GM18909 (cell line): Measurements from ENCODE around the gene SCN11A.

Experiments used
- ATAC-seq: cut with Tn5 transposase; IDR thresholded peaks from one replicate; pipeline ENCODE4 v1.9.1; 2021; ENCODE audit warnings: mild to moderate bottlenecking; ENCODE audit not compliant: unreplicated experiment, poor library complexity

Gene SCN11A

DNA sequence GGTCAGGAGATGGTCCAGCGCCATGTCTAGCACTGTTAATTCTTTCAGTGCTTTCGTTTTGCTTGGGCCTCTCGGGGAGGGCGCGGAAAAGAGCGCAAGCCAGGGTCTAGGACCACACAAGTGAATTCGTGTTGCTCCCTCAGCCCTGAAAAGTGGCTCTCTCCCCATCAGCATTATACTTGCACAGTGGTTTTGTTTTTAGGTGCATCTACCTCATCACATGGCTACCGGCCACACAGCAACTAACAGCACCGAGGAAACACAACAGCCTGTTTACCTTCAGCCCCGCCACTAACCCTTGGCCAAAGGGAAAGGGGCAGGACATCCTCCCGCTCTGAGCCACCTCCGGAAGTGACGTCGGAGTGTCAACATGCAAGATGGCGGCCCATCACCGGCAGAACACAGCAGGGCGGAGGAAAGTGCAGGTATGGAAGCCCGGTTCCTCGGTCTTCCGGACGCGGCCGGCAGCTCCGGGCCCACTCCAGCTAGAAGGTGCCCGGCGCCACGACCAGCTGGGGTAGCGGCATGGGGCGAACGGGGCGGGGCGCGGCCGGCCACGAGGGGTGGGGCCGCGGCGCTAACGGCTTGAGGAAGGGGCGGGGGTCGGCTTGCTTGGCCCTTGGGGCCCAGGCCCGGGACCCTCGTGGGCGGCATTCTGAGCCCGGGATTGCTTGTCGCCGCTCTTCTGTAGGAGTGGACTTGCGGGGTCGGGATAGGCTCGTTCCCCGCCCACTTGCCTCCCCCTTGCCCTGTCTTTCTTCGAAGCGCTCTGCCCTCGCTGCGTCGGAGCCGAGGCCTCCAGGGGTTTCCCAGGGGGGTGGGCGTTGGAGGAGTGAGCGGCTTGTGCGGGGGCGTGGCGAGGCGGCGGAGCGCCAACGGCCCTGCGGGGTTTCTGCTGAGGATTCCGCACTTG, at the start of gene SCN11A, which contains the start of gene WDR48:
SCN11A (minus strand) TSS at position 296 of the 913 bp plus-strand sequence. CDS start 101,582 bp downstream, outside the sequence.
WDR48 (plus strand) TSS at position 368 of the 913 bp plus-strand sequence; CDS start at position 378, 10 bp downstream.
- peak; percentile 99 for ATAC-seq

DNA sequence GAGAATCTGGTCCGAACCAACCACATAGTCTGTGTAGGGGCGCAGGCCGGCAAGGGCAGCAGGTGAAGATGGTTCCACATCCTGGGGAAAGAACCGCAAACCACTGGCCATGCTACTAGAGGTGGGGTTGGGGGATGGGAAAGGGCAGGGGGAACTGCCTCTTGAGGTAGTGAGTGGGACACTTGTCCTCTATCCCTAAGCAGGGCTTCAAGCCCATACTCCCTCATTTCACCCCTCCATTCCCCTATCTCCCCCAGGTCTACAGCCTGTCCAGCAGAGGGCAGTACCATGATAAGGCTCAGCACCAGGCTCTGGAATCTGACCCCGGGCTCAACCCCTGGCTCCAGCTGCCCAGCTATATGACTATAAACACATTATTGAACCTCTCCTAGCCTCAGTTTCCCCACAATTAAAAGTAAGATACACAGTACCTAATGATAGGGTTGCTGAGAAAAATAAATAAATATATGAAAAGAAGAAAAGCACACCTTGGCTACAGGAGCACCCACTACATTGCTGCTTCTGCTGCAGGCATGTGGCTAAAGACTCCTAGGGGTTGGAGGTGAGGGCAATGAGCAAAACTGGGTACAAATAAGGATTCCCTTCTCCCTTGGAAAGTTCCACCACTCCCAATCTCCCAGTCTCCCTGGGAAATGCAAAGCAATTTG, 49.4 kb upstream of the SCN11A start:
- ATAC-seq: peak; percentile 72

DNA sequence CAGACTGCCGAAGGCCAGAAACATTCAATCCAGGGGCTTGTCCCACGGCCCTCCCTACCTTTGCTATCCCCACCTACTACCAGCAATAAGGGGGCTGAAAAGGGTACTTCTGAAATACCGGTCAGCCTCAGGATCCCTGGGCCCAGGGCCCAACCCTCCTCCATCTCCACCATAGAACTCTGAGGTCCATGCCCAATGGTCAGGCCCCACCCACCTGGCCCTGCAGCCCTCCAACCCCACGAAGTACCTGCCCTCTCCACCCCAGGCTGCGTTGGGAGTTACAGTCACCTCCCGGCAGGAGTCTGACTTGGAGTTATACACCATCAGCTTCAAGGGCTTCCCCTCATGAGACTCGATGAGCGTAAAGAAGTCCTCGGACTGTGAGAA, 48.7 kb upstream of the SCN11A start:
- ATAC-seq: no peak

DNA sequence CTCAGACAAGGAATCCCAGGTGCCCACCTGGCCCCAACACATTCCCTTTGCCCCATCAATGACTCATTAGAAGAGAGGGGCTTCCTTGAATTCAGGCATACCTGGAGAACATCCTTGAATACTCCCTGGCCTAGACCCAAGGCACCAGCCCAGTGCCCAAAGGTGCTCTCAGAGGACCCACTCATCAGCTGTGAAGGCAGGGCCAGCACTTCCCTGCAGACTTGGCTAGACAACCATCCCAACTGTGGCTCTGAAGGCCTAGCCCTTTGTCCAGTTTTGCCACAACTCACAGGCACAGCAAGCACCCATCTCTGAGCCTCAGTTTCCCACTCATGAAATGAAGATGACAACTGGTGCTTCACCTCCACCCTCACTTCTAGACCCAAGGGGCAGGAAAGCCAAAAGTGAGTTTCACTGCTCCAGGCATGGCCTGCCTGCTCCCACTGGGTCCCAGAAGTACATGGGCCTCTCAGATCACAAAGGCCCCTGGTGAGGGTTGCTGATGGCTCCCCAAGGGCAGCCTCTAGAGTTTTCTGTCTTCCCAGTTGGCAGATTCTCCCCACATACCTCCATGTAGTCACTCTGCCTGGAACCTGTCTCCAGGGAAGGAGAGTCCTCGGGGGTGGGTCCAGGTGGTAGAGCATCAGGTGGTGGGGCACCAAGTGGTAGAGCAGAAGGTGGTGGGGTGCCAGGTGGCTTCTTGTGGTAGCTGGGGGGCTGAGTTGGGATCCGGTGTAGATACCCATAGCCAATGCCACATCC, 48.2 kb upstream of the SCN11A start:
- no peak for ATAC-seq

DNA sequence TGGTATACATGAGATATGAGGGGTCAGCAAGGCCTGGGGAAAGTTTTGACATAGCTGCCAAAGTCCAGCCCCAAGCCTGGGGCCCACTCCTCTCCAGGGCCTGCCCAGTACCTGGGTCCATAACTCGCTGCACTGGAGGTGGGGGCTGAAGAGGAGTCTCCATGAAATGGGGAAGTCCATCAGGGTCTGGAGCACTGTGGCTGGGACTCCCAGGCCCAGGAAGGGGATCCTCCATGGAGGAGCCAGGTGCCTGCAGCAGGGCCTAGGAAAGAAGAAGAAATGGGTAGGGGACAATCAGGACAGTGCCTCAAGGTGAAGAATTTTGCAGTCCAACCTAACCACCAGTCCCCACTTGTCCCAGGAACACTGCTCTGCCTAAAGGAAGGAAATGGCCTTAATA, 47.5 kb upstream of the SCN11A start:
- no peak for ATAC-seq

DNA sequence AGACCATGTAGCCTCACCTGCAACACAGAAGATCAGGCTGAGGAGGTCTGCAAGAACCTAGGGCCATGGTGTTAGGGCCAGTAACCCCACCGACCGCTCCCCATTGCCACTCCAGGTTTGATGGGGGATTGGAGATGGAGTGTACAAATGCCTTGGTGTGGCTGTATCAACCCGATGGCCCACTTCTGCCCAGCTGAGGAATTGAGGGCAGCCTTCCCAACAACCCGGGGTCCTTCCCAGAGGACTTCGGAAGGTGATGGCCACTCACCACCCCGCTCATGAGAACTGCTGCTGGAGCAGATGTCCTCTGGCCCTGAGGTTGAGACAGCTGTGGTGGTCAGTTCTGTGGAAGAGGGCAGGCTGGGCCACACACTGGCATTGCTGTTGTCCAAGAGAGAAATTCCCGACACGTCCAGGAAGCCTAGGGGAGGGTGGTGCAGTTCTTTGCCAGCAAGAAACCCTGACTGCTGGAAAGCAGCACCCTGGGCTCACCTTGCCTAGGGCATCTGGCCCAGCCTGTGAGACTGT, 46.8 kb upstream of the SCN11A start:
- no peak for ATAC-seq

DNA sequence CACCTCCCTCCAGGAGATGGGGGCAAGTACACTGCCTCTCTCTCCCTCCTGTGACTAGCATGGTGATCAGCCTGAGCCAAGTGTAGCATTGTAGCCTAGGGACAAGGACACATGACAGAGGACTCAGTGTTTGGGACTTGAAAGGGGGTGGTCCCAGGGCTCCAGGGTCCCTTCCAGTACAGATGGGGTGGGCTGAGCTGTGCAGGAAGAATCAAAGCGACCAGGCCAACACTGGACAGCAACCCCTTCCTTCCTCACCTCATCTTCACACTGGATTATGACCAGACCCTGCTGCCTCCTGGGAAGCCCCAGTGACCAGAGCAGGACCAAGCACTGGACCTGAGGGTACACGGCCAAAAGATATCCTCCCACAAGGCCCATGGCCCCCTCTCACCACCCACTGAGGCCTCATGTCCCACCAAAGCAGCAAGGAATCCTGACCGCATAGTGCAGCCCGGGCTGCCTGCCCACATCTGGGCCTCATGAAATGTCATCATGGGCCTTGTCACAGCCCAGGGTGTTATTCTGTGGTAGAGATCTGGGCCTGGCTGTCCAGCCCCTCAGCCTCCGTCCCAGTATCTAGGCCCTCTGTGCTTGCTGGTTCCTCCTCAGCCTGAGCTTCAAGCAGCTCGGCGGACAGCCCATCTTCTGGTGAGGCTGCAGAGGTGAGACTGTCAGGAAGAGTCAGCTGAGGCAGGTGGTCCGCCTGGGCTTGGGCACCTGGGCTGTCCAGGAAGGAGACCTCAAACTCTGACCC, 46.1 kb upstream of the SCN11A start:
- no peak for ATAC-seq

DNA sequence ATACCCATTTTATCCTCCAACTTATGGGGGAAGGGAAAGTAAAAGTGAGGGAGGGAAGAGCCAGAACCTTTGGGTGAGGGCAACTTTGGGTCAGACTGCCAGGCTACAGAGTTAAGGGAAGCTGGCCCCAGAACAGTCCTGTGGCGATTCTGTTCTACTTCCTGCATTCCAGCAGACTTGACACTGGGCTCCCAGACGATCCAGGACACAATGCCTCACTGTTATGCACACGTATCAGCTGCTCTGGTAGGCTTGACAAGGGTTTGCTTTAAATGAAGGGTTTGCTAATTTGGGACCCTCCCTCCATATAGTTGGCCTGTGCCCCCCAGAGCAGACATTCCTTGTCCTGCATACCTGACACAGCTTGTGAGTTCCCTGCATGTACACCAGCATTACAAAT, 45.0 kb upstream of the SCN11A start:
- no peak for ATAC-seq

DNA sequence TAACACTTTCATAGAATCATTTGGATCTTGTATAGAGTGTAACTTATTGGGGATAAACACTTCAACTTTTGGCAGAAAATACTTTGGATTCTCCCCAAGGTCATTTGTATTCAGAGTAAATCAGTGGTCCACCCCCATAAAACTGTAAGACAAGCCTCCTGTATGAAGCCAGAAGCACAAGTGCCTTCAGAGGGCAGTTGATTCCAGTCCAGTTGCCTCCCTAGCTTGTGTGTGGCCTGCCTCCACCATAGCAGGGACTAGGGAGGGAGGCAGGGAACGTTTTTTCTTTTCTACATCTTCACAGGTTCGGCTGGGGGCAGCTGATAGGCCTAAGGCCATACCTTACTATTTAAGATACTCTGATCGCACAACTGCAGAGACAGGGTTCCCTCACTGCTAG, 44.0 kb upstream of the SCN11A start:
- no peak for ATAC-seq

DNA sequence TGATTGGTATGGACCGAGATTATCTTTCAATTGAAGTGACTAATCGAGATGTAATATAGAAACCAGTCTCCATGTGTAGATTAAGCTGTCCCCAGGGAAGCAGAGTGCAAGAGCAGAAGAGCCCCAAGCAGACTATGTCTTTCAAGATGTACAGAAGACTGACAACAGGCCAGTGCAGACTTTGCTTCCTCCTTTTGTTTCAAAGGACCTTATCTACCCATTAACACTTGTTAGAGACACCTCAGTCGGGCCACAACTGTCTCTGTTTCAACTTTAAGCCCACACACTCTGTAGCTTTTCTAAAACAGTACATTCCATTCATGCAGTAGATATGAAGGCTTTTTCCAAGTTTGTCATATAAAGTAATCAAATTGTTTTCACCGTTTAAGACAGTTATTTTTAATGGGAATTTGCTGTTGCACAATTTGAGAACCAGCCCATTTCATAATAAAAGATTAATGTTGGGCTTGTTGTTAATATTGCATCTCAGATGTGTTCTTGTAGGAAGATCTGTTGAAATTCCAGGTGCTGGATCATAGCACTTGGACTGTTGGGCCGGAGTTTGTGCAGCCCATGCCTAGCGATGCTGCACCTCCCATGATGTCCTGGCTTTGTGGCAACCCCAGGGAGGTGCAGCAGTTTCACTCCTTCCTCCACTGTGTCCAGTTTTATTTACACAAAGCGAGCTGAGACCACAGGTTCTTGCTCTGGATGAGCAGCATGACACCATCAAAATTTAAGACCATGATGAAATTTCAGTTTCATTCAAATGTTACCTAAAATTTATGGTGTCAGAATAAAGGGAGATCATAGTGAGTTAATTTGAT, 43.3 kb upstream of the SCN11A start:
- no peak for ATAC-seq

DNA sequence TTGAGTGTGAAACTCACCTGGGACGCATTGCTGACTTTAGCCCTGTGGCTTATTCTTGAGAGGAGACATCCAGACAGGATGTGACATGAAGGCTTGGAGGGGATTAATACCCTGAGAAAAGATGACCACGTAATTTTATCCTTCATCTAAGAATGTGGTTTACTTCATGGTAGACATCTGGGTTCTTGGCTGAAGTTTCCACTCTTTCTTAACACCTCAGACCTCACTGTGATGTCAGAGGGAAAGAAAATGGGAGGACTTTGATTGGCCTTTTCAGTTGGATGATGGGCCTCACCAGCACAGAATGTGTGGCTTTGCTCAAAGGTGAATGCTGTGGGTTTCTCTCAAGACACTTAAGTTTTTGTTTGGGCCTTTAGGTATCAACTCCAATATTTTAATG, 39.2 kb upstream of the SCN11A start:
- no peak for ATAC-seq

DNA sequence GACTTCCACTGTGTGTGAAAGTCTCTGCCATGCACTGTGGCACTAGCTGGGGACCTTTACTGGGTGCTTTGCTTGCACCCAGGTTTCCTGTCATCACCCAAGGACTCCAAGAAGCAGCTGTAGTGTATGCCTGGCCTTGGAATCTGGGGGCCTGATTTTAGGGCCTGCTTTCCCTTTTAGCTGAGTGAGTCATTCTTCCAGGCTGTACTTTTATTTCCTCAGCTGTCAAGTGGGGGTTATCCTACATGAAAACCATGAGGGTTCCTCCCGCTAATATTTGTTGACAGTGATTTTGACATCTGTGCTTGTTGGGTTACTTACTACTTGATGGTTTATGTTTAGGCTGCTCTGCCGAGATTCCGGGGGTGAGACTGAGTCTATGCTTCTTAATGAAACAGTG, 37.1 kb upstream of the SCN11A start:
- no peak for ATAC-seq

DNA sequence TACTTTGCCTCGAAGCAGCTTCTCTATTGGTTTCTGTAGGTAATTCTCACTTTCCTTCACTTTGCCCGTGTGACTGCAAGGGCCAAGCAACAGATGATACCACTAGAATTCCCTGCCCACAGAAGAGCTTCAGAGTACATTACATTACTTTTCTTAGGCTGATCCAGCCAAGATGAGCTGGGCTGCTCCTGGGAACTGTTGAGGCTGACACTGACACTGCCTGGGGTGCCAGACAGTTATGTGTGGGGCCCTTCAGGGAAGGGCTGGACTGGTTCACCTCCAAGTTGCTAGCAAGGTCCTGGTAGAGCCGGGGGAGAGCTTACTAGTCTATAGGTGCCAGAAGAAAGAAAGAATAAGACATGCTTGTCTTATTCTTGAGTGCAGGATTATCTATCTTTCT, 36.7 kb upstream of the SCN11A start:
- no peak for ATAC-seq

DNA sequence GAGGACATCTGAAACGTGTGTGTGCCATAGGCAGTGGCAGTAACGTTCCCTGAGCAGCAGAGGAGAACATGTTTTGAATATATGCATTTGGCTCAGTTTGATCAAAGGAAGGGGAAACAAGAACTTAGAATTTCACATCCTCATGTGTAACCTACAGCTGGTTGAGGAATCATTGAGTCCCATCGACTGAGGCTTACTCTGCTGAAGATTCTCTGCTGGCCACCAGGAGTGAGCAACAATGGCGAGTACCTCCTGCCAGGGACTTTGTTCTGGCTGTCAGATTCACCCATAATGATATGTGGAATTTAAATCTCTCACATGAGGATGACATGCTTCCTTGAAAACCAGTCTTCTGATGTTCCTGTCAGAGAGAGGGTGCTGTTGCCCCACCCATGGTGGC, 34.4 kb upstream of the SCN11A start:
- peak; percentile 52 for ATAC-seq

DNA sequence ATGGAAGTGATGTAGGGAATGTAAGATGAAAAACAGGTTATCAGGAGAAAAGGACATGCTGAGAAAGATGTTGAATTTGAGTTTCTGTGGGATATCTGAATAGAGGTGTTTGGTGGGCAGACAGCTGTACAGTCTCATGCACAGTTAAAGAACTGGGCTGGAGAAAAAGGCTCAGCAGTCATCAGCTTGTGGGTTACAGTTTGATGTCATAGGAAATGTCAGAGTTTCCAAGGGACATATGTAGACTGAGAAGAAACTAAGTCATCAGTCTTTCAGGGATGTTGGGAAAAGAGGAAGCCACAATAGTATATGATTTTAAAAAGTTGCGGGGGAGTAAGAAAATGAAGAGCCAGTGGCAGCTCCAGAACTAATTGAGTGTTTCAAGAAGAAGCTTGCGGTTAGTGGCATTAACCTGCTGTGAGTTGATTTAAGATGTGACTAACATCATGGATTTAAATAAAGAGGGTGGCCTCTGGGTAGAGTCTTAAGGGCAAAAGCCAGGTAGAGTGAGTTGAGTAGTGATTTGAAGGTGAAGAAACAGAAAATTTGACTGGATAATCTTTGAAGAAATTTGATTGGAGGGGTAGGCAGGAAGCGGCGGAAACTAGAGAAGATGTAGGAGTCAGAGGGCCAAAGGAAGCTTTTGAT, 31.0 kb upstream of the SCN11A start:
- no peak for ATAC-seq

DNA sequence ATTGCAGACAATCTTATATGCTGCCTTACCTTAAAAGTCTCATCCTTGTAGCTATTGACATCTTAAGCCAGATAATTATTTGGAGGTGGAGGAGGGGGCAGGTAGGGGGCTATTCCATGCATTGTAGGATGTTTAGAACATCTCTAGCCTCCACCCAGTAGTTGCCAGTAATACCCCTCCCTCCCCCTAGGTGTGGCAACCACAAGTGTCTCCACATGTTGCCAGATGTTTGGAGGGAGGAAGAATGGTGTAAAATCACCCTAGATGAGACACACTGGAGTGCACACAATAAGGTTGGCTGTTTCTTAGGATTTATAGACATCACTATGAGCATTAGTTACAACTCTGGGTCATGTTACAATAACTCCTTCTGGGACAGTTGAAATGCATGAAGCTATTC, 28.3 kb upstream of the SCN11A start:
- ATAC-seq: no peak

DNA sequence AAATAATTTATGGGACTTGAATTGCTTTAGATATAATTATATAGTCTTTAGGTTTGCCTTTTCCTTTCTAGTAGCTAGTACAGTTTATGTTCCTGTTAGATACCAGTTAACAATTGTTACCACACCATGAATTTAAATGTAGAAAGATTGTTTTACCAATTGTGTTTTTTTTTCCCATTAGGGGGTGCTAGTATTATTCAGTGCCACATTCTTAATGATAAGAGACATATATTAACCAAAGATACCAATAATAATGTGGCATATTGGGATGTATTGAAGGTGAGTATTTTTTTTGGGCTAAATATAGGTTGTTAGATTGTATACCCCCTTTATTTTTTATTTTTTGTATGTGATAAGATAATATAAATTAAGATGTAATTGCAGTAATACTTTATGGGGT, 27.8 kb upstream of the SCN11A start:
- ATAC-seq: no peak

DNA sequence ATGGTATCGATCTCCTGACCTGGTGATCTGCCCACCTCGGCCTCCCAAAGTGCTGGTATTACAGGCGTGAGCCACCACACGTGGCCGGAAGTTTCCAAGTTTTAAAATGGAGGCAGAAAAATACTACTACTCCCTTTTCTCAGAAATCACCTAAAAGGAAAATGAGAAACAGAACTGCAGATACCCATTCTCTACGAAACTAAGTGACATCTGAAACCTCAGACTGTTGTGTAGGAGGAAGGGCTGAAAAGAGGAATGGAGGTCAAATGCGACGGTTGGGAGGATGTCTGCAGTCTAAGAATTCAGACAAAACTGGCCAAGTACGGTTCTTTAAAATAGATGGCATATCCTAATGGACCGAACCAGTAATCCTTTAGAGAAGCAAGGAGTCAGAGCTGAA, 24.2 kb upstream of the SCN11A start:
- ATAC-seq: no peak

DNA sequence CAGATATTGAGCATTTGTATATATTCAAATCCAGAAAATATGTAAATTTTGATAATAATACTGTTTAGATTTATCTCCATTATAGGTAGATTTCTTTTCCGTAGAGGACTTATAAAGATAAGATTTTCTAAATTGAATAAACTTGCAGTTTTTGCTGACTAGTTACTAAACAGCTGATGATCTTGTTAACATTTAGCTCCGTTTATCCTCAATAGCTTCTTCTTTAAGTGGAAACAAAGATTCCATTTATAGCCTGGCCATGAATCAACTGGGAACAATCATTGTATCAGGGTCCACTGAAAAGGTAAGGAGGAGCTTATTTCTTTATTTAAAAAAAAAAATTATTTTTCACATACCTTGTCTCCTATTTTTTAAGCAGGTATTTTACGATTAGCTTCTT, 16.8 kb upstream of the SCN11A start:
- ATAC-seq: no peak
